Cardiac muscle cell (in vitro differentiated cells and primary cell): ENCODE measurements around the gene PUM1. TPM values are rescaled to one million over a fixed set of nuclear protein-coding genes. Genes with fewer than 3 reads are reported as not detected.
"Not testable (repeated sequence)": the region's sequence is repeated elsewhere in the genome, so short reads cannot be mapped to it uniquely, and the experiment has no call there.

Experiments
- DNase-seq, 2 donors: peaks; one replicate each; pipeline versions ENCODE4 v3.0.0 to v3.0.0-alpha.2; 2010 to 2017; ENCODE audit warnings: low read depth in 1 of 2, low spot score in 1 of 2
- H3K27ac ChIP-seq: fragments of 200-600 bp; sonication (generic); 2 replicates; pipeline ENCODE4 v1.5.1; 2016
- H3K27me3 ChIP-seq: fragments of 200-600 bp; sonication (generic); 2 replicates; pipeline ENCODE4 v1.6.0; 2016; ENCODE audit warnings: control low read depth
- H3K36me3 ChIP-seq: fragments of 200-600 bp; sonication (generic); 2 replicates; pipeline ENCODE4 v1.5.1; 2016; ENCODE audit warnings: control low read depth
- H3K4me1 ChIP-seq: fragments of 200-600 bp; sonication (generic); 2 replicates; pipeline ENCODE4 v1.8.1; 2017; ENCODE audit warnings: low read depth, mild to moderate bottlenecking, mixed run types
- H3K4me3 ChIP-seq: fragments of 200-600 bp; sonication (generic); 2 replicates; pipeline ENCODE4 v1.5.1; 2016; ENCODE audit warnings: mild to moderate bottlenecking
- H3K9me3 ChIP-seq: fragments of 200-600 bp; sonication (generic); 2 replicates; pipeline ENCODE4 v1.5.1; 2017; ENCODE audit warnings: low read depth, mild to moderate bottlenecking, control low read depth
- polyA plus RNA-seq: library from polyadenylated mRNA; unstranded; fragments of >200 nt; fragmentation: Nextera tagmentation; extraction: Ambion mirVana; gene quantifications from 2 replicates; pipeline ENCODE4 v1.2.1, GENCODE V29; 2016
- total RNA-seq: library from RNA; depleted of rRNA; stranded (reverse); fragments of >200 nt; gene quantifications from 2 replicates; pipeline ENCODE4 v1.2.3, GENCODE V29; 2016
- TF ChIP-seq, protein P1 (sequence below): IDR thresholded peaks from 2 replicates; pipeline ENCODE4 v1.5.1; 2012; ENCODE audit warnings: low read depth, mild to moderate bottlenecking, low read length

The PUM1 gene
- total and polyA plus RNA-seq, 2 experiments from 2014 or later: 81.1 to 130 TPM

DNA sequence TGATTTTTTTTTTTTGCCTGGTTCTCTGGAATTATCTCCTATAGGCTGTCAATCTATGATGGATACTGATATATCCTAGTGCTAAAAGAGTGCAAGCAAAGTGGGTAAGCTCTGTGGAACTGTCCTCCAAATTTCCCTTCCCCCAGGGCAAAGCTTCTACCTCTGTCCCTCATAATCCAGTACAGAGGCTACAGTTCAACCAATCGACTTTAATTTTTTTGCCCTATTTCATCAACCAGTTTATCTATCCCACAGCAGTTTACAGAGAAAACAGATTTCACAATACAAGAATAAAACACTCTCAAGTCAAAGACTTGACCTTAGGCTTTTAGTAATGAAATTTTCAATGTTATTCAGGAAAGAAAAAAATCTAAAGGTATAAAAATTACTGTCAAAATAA, 13.9 kb downstream of the PUM1 start:
- Histone ChIP-seq H3K4me1 (peaks cover 12% of the 10 kb centered on the region), H3K27ac (no peak overlapping the region), H3K9me3 (no peaks in the 10 kb centered on the region), H3K27me3 (no peaks in the 10 kb centered on the region), H3K36me3 (peaks cover 6% of the 10 kb centered on the region), H3K4me3 (no peak overlapping the region)
- TF ChIP-seq, protein P1, sequence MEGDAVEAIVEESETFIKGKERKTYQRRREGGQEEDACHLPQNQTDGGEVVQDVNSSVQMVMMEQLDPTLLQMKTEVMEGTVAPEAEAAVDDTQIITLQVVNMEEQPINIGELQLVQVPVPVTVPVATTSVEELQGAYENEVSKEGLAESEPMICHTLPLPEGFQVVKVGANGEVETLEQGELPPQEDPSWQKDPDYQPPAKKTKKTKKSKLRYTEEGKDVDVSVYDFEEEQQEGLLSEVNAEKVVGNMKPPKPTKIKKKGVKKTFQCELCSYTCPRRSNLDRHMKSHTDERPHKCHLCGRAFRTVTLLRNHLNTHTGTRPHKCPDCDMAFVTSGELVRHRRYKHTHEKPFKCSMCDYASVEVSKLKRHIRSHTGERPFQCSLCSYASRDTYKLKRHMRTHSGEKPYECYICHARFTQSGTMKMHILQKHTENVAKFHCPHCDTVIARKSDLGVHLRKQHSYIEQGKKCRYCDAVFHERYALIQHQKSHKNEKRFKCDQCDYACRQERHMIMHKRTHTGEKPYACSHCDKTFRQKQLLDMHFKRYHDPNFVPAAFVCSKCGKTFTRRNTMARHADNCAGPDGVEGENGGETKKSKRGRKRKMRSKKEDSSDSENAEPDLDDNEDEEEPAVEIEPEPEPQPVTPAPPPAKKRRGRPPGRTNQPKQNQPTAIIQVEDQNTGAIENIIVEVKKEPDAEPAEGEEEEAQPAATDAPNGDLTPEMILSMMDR: no peak
- peak in 1 of 2 donors; percentile 23 for DNase-seq

DNA sequence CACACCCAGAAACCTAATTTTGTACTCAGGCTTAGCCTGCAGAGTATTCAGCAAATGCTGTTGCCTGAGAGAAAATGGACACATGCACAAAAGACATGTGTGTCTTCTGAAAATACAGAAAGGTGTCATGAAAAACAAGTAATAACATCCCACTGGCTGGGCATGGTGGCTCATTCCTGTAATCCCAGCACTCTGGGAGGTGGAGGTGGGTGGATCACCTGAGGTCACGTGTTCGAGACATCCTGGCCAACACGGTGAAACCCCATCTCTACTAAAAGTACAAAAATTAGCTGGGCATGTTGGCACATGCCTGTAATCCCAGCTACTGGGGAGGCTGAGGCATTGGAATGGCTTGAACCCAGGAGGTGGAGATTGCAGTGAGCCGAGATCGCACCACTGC, 18.0 kb downstream of the PUM1 start:
- H3K9me3 ChIP-seq, H3K27me3 ChIP-seq, DNase-seq, H3K4me1 ChIP-seq, H3K4me3 ChIP-seq: not testable (repeated sequence)
- Histone ChIP-seq H3K27ac (peak overlapping the region; percentile 18), H3K36me3 (peaks cover 11% of the 10 kb centered on the region)

DNA sequence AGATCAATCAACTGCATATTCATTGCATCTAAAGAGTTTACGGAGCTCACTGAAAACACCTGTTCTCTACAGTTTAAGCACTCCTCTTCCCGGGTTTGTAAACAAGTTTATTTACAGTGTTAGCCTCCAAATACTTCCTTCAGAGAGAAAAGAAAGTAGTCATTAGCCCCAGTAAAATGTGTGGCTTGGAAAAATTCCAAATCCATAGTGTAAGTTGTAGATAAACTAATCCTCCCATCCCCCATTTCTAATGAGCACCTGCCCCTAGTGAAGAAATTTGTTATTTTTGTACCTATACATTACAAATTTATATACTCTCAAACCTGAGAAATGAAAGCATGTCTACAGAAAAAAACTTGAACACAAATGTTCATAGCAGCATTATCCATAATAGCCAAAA, 21.9 kb downstream of the PUM1 start:
- no peak overlapping the region for H3K4me3 ChIP-seq
- H3K9me3 ChIP-seq: no peaks in the 10 kb centered on the region
- H3K36me3 ChIP-seq: peaks cover 11% of the 10 kb centered on the region
- TF ChIP-seq, protein P1: no peak
- DNase-seq: no peak
- no peak overlapping the region for H3K27ac ChIP-seq
- H3K27me3 ChIP-seq: no peaks in the 10 kb centered on the region
- peaks cover 4% of the 10 kb centered on the region for H3K4me1 ChIP-seq

DNA sequence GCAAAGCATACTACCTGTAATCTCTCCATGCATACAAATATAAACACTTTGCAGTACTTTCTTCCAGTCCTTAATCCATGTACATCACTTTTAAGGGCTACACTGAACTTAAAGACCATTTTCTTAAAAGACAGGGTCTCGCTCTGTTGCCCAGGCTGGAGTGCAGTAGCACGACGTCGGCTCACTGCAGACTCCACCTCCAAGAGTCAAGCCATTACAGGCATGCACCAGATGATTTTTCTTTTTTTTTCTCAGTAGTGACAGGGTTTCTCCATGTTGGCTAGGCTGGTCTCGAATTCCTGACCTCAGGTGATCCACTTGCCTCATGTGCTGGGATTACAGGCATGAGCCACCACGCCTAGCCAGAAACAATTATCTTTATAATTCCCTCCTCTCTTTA, 22.9 kb downstream of the PUM1 start:
- Histone ChIP-seq H3K36me3 (peaks cover 11% of the 10 kb centered on the region), H3K9me3 (no peaks in the 10 kb centered on the region), H3K27me3 (no peaks in the 10 kb centered on the region), H3K4me1 (peaks cover 7% of the 10 kb centered on the region), H3K27ac (no peak overlapping the region), H3K4me3 (no peak overlapping the region)
- TF ChIP-seq, protein P1: no peak
- no peak for DNase-seq

DNA sequence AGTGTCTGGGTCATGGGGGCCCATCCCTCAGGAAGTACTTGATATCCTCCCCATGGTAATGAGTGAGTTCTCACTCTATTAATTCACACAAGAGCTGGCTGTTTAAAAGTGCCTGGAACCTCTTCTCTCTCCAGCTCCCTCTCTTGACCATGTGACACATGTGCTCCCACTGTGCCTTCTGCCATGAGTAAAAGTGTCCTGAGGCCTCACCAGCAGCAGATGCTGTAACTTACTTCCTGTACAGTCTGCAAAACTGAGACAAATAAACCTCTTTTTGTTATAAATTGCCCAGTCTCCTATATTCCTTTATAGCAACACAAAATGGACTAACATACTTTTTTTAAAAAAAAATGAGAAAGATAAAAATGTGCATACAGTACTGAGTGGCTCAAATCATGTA, 24.0 kb downstream of the PUM1 start:
- Histone ChIP-seq H3K27ac (no peak overlapping the region), H3K27me3 (no peaks in the 10 kb centered on the region)

DNA sequence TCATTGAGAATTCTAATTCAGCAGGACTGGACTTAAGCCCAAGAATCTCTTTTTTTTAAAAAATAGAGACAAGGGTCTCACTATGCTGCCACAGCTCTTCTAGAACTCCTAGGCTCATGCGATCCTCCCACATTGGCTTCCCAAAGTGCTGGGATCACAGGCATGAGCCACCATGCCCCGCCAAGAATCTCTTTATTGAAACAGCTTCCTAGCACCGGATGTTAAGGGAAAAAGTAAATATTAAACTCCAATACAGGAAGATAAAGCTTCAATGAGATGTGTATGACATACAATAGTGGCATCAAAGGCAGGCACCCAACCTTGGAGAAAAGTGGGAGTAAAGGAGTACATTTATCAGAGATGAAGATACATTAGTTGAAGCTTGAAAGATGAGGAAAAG, 25.5 kb downstream of the PUM1 start:
- Histone ChIP-seq H3K36me3 (peaks cover 8% of the 10 kb centered on the region), H3K9me3 (no peaks in the 10 kb centered on the region), H3K27ac (no peak overlapping the region), H3K4me1 (peaks cover 7% of the 10 kb centered on the region), H3K27me3 (no peaks in the 10 kb centered on the region), H3K4me3 (no peak overlapping the region)
- DNase-seq: no peak
- TF ChIP-seq, protein P1: no peak

More for the DNA sequence above, 24.0 kb downstream of the PUM1 start:
- H3K4me3 ChIP-seq: no peak overlapping the region
- TF ChIP-seq, protein P1: no peak
- peaks cover 11% of the 10 kb centered on the region for H3K36me3 ChIP-seq
- no peak for DNase-seq
- no peaks in the 10 kb centered on the region for H3K9me3 ChIP-seq
- H3K4me1 ChIP-seq: peaks cover 7% of the 10 kb centered on the region

DNA sequence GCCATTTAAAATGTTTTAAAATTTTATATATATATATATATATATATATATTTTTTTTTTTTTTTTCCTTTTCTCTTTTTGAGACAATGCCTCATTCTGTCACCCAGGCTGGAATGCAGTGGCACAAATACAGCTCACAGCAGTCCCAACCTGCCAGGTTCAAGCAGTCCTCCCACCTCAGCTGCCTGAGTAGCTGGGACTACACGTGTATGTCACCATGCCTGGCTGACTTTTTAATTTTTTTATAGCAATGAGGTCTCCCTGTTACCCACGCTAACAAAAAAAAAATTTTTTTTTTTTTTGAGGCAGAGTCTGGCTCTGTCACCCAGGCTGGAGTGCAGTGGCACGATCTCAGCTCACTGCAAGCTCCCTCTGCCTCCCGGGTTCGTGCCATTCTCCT, 26.6 kb downstream of the PUM1 start:
- H3K27ac ChIP-seq: not testable (repeated sequence)

More for the DNA sequence above, 26.6 kb downstream of the PUM1 start:
- H3K4me1 ChIP-seq, H3K4me3 ChIP-seq, H3K27me3 ChIP-seq, H3K9me3 ChIP-seq, DNase-seq, H3K36me3 ChIP-seq: not testable (repeated sequence)
